GM12801 (cell line): ENCODE data around the gene DGCR8.

Experiments used
- TF ChIP-seq, protein P1 (sequence below): IDR thresholded peaks from one replicate; pipeline ENCODE4 v1.5.1; 2011; ENCODE audit warnings: control low read depth; ENCODE audit not compliant: insufficient read length; ENCODE audit errors: extremely low read depth

The DGCR8 gene

DNA sequence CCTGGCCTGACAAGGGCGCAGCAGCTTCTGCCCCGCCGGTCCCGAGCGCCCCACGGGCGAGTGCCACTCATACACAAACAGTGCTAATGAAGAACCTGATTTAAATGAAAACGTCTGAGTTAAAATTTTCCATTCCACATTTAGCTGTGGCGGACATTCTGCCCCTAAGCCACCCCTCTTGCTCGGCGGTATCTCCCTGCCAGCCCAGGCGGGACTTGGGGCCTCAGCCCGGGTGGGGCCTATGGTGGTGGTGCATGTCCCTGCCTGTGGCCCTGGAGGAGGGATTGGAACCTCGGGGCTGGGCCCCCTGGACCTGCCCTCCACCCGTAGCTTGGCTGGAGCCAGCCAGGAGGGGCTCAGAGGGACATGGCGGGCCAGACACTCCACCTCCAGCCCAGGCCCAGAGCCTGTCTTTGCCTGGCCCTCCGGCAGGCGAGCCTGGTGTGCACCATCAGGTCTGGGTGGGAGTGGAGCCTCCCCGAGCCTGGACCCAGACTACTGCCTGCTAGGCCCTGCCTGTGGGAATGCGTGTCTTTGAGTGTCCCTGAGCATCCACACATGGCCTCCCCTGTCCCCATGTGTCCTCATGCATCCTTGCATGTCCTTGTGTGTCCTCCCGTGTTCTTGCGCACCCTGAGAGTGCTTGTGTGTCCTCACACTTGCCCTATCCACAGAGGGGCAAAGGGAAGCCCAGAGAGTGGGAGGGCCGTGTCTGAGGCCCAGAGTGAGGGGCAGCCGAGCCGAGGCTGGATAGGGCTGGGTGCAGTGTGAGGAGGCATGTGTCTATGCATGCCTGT, 56.0 kb downstream of the DGCR8 start:
- TF ChIP-seq, protein P1, sequence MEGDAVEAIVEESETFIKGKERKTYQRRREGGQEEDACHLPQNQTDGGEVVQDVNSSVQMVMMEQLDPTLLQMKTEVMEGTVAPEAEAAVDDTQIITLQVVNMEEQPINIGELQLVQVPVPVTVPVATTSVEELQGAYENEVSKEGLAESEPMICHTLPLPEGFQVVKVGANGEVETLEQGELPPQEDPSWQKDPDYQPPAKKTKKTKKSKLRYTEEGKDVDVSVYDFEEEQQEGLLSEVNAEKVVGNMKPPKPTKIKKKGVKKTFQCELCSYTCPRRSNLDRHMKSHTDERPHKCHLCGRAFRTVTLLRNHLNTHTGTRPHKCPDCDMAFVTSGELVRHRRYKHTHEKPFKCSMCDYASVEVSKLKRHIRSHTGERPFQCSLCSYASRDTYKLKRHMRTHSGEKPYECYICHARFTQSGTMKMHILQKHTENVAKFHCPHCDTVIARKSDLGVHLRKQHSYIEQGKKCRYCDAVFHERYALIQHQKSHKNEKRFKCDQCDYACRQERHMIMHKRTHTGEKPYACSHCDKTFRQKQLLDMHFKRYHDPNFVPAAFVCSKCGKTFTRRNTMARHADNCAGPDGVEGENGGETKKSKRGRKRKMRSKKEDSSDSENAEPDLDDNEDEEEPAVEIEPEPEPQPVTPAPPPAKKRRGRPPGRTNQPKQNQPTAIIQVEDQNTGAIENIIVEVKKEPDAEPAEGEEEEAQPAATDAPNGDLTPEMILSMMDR, result no peak

DNA sequence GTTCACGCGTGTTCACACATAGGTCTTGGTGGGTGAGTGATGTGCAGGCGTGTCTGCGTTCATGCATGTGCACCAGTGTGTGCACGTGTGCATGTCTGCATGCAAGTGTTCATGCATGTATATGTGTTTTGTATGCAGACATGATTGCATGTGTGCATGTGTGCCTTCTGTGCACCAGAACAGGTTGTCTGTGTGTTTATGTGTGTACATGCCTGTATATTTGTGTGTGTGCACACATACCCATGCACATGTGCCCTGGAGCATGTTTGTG, 56.5 kb downstream of the DGCR8 start:
- TF ChIP-seq, protein P1, result no peak

DNA sequence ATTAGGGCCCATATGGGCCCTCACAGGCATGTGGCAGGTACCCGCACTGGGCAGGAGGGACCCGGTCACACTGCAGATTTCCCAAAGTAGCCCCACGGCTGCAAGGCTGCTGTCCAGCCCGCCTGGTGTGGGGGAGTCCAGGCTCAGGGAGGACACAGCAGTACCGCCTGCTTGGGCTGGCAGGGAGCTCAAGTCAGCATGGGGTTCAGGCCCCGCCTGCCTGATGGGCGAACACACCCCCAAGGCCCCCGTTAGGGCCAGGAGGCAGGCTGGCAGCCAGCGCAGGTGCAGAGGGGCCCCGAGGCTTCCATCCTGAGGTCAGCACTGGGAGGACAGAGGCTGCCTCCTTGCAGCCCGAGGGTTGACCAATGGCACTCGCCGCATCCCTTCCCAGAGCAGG, 57.1 kb downstream of the DGCR8 start:
- TF ChIP-seq, protein P1, result no peak

DNA sequence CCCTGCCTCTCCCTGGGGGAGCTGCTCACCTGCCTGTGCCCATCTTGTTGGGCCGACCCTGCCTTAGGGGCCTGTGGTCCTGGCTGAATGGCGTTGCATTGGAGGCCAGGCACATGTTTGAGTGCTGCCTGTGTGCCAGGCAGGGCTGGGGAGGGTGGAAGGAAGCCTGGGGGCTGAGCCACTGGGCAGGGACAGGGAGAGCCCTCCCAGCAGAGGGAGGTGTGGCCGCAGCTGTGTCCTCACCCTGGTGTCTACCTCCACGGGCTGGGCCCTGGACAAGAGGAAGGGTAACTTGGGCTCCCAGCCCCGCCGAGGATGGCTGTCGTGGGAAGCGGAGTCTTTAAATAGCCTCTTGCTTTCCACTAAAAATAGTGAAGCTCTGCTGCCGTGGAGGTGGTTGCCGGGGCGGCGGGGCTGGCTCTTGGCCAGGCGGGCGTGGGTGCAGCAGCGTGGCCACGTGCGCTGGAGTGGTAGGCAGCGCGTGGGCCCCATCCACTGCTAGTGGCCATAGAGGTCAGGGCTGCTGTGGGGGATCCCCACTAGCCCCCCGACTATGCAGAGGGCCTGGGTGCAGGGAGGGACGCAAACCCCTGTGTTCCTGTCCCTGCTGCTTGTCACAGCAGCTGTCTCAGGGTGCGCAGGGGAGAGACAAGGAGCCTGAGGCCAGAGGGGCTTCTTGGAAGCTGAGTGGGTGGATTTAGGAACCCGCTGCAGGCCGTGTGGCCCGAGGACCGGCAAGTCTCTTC, 57.8 kb downstream of the DGCR8 start:
- TF ChIP-seq, protein P1, result no peak

DNA sequence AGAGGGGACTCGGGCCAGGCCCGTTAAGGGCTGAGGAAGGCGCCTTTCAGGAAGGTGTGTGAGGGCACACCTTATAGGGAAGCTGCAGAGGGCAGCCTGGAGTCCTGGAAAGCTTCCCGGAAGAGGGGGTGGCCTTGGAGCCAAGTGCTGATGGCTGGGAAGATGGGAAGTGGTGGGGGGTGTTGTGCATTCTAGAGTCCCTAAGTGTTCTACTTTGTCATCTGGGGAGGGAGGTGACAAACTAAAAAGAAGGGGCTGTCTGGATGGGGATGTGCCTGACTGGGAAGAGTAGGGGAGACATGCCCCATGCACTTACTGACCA, 58.3 kb downstream of the DGCR8 start:
- TF ChIP-seq, protein P1, result no peak

DNA sequence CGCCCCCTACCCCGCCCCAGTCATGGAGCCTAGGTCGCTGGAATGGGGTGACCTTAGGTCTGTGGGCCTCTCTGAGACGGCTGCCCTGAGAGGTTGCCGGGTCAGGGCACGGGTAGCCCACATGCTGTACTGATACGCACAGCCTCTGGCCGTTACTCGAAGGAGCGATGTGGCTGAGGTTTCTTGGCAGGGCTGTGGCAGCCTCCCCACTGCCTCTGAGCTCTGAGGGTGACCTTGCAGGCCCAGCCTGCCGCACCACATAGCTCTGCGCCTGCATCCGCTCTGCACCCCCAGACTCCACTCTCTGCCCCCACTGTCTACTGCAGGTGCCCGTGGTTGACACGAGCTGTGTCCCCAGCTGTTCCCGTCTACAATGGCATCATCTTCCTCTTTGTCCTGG, 58.8 kb downstream of the DGCR8 start:
- TF ChIP-seq, protein P1, result no peak

DNA sequence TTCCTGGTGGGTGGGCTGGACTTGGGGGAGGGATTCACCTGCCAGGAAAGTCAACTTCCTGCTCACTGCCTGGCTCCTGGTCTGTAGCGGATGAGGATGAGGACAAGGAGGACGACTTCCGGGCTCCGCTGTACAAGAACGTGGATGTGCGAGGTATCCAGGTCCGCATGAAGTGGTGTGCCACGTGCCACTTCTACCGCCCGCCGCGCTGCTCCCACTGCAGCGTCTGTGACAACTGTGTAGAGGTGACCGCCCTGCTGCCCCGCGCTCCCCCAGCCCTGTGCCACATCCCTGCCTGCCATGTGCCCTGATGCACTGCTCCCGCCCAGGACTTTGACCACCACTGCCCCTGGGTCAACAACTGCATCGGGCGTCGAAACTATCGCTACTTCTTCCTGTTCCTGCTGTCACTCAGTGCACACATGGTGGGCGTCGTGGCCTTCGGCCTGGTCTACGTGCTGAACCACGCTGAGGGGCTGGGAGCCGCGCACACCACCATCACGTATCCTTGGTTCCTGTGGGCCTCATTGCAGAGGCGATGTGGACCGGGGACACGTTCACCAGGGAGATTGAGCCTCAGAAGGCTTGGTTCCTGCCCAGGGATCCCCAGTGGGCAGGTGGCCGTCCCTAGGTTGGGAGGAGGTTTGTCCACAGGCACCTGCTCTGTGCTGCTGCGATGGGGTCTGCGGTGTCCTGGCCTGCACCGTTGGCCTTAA, 59.5 kb downstream of the DGCR8 start:
- TF ChIP-seq, protein P1, result no peak
